Measurements from ENCODE around the gene PHLPP1.

Gene PHLPP1

DNA sequence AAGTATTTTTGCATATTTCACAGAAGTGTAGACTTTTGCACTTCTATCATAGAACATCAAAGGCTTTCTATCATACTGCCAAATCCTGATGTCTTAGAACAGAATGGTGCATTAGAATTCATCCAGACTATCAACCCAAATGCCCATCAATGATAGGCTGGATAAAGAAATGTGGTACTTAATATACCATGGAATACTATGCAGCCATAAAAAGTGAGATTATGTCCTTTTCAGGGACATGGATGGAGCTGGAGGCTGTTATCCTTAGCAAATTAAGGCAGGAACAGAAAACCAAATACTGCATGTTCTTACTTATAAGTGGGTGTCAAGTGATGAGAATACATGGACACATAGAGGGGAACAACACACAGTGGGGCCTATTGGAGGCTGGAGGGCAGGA is 150.2 kb downstream of the PHLPP1 start:
- TF ChIP-seq, protein P1, sequence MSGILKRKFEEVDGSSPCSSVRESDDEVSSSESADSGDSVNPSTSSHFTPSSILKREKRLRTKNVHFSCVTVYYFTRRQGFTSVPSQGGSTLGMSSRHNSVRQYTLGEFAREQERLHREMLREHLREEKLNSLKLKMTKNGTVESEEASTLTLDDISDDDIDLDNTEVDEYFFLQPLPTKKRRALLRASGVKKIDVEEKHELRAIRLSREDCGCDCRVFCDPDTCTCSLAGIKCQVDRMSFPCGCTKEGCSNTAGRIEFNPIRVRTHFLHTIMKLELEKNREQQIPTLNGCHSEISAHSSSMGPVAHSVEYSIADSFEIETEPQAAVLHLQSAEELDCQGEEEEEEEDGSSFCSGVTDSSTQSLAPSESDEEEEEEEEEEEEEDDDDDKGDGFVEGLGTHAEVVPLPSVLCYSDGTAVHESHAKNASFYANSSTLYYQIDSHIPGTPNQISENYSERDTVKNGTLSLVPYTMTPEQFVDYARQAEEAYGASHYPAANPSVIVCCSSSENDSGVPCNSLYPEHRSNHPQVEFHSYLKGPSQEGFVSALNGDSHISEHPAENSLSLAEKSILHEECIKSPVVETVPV (CRISPR knock-in tag; IDR thresholded peaks at IDR 0.05), result no peak
- TF ChIP-seq, protein P2, sequence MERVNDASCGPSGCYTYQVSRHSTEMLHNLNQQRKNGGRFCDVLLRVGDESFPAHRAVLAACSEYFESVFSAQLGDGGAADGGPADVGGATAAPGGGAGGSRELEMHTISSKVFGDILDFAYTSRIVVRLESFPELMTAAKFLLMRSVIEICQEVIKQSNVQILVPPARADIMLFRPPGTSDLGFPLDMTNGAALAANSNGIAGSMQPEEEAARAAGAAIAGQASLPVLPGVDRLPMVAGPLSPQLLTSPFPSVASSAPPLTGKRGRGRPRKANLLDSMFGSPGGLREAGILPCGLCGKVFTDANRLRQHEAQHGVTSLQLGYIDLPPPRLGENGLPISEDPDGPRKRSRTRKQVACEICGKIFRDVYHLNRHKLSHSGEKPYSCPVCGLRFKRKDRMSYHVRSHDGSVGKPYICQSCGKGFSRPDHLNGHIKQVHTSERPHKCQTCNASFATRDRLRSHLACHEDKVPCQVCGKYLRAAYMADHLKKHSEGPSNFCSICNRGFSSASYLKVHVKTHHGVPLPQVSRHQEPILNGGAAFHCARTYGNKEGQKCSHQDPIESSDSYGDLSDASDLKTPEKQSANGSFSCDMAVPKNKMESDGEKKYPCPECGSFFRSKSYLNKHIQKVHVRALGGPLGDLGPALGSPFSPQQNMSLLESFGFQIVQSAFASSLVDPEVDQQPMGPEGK (CRISPR knock-in tag; IDR thresholded peaks at IDR 0.05; ENCODE audit: borderline replicate concordance), result no peak
- TF ChIP-seq TCF4 (CRISPR knock-in tag; IDR thresholded peaks at IDR 0.05; ENCODE audit: borderline replicate concordance) (no peak), PPARA (CRISPR knock-in tag; IDR thresholded peaks at IDR 0.05; ENCODE audit: borderline replicate concordance) (no peak), RARB (CRISPR knock-in tag; IDR thresholded peaks at IDR 0.05) (no peak), OSR1 (CRISPR knock-in tag; IDR thresholded peaks at IDR 0.05) (no peak), TOX (CRISPR knock-in tag; IDR thresholded peaks at IDR 0.05; ENCODE audit: borderline replicate concordance) (no peak), GLIS3 (CRISPR knock-in tag; IDR thresholded peaks at IDR 0.05) (no peak), SNAI2 (CRISPR knock-in tag; IDR thresholded peaks at IDR 0.05) (no peak), ZNF565 (CRISPR knock-in tag; conservative IDR thresholded peaks at IDR 0.05; ENCODE audit: low read depth) (no peak), ISL1 (CRISPR knock-in tag; IDR thresholded peaks at IDR 0.05) (no peak), ESRRG (CRISPR knock-in tag; IDR thresholded peaks at IDR 0.05) (no peak), ARNTL (CRISPR knock-in tag; IDR thresholded peaks at IDR 0.05; ENCODE audit: borderline replicate concordance, low read depth) (no peak), CSDC2 (CRISPR knock-in tag; IDR thresholded peaks at IDR 0.05) (no peak)
- TF ChIP-seq, protein P3, sequence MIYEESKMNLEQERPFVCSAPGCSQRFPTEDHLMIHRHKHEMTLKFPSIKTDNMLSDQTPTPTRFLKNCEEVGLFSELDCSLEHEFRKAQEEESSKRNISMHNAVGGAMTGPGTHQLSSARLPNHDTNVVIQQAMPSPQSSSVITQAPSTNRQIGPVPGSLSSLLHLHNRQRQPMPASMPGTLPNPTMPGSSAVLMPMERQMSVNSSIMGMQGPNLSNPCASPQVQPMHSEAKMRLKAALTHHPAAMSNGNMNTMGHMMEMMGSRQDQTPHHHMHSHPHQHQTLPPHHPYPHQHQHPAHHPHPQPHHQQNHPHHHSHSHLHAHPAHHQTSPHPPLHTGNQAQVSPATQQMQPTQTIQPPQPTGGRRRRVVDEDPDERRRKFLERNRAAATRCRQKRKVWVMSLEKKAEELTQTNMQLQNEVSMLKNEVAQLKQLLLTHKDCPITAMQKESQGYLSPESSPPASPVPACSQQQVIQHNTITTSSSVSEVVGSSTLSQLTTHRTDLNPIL (CRISPR knock-in tag; IDR thresholded peaks at IDR 0.05; ENCODE audit: low read depth), result no peak
- TF ChIP-seq, protein P4, sequence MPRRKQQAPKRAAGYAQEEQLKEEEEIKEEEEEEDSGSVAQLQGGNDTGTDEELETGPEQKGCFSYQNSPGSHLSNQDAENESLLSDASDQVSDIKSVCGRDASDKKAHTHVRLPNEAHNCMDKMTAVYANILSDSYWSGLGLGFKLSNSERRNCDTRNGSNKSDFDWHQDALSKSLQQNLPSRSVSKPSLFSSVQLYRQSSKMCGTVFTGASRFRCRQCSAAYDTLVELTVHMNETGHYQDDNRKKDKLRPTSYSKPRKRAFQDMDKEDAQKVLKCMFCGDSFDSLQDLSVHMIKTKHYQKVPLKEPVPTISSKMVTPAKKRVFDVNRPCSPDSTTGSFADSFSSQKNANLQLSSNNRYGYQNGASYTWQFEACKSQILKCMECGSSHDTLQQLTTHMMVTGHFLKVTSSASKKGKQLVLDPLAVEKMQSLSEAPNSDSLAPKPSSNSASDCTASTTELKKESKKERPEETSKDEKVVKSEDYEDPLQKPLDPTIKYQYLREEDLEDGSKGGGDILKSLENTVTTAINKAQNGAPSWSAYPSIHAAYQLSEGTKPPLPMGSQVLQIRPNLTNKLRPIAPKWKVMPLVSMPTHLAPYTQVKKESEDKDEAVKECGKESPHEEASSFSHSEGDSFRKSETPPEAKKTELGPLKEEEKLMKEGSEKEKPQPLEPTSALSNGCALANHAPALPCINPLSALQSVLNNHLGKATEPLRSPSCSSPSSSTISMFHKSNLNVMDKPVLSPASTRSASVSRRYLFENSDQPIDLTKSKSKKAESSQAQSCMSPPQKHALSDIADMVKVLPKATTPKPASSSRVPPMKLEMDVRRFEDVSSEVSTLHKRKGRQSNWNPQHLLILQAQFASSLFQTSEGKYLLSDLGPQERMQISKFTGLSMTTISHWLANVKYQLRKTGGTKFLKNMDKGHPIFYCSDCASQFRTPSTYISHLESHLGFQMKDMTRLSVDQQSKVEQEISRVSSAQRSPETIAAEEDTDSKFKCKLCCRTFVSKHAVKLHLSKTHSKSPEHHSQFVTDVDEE (CRISPR knock-in tag; IDR thresholded peaks at IDR 0.05), result no peak
- ATAC-seq, result no peak

DNA sequence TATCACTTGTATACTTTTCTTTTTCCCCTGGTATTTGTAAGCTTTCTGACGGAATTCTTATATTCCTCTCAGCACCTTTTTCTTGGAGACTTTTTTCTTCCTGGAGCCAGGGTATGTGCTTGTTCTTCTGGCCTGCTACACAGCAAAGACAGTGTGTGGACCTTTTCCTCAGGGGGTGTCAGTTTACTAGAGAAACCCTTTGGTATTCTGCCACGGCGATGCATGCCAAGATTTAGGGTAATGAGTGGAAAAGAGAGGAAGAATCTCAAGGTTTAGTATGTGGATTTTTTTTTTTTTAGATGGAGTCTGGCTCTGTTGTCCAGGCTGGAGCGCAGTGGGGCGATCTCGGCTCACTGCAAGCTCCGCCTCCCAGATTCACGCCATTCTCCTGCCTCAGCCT is 152.2 kb downstream of the PHLPP1 start:
- no peak for ATAC-seq
- TF ChIP-seq, protein P4 (CRISPR knock-in tag; IDR thresholded peaks at IDR 0.05), result no peak
- TF ChIP-seq ZNF8 (CRISPR knock-in tag; IDR thresholded peaks at IDR 0.05), result no peak
- no peak for TF ChIP-seq ISL1 (CRISPR knock-in tag; IDR thresholded peaks at IDR 0.05)

DNA sequence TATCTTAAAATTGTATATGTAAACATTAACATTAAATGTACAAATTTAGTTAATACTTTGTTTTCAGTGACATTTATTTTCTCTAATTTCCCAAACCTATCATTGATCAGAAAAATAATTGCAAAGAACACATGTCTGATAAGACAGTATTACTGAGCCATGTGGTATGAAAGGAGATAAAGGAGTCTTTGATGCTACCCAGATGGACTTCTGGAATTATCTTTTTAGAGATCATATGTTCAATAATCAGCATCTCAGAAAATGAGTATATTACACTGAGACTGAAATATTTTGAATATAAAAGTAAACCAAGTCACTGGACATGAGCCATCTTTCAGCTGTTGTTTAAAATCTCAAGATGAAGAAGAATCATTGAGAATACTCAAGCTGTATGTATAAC is 153.3 kb downstream of the PHLPP1 start:
- ATAC-seq, result no peak
- TF ChIP-seq ZC3H10 (CRISPR knock-in tag; IDR thresholded peaks at IDR 0.05), result no peak
- TF ChIP-seq, protein P3 (CRISPR knock-in tag; IDR thresholded peaks at IDR 0.05; ENCODE audit: low read depth), result no peak
- TF ChIP-seq RARB (CRISPR knock-in tag; IDR thresholded peaks at IDR 0.05), result no peak
- peak; percentile 95 for TF ChIP-seq TCF4 (CRISPR knock-in tag; IDR thresholded peaks at IDR 0.05; ENCODE audit: borderline replicate concordance)
- TF ChIP-seq SNAI2 (CRISPR knock-in tag; IDR thresholded peaks at IDR 0.05), result no peak
- TF ChIP-seq, protein P4 (CRISPR knock-in tag; IDR thresholded peaks at IDR 0.05), result no peak
- TF ChIP-seq, protein P2 (CRISPR knock-in tag; IDR thresholded peaks at IDR 0.05; ENCODE audit: borderline replicate concordance), result no peak
- peak; percentile 12; the same call in 1 of the 2 replicates for TF ChIP-seq ISL1 (CRISPR knock-in tag; IDR thresholded peaks at IDR 0.05)
- no peak for TF ChIP-seq ZNF70 (CRISPR knock-in tag; IDR thresholded peaks at IDR 0.05)
- no peak for TF ChIP-seq ZFP3 (CRISPR knock-in tag; IDR thresholded peaks at IDR 0.05)
- no peak for TF ChIP-seq TOX (CRISPR knock-in tag; IDR thresholded peaks at IDR 0.05; ENCODE audit: borderline replicate concordance)
- TF ChIP-seq ZNF565 (CRISPR knock-in tag; conservative IDR thresholded peaks at IDR 0.05; ENCODE audit: low read depth), result no peak

All from SK-N-SH treated with all-trans-retinoic acid at 6 μM for 48 hours (cell line).